Activated CD8-positive, alpha-beta memory T cell treated with anti-CD3 and anti-CD28 coated beads, Interleukin-2, amount 50 U/mL, for 24 hours (primary cell): Measurements from ENCODE around the gene ARRDC2.
"Not testable (repeated sequence)": the region's sequence is repeated elsewhere in the genome, so short reads cannot be mapped to it uniquely, and the experiment has no call there.

Source experiments
- DNase-seq: peaks from one replicate; pipeline ENCODE4 v3.0.0-alpha.2; 2020; ENCODE audit errors: extremely low read depth

Gene ARRDC2

DNA sequence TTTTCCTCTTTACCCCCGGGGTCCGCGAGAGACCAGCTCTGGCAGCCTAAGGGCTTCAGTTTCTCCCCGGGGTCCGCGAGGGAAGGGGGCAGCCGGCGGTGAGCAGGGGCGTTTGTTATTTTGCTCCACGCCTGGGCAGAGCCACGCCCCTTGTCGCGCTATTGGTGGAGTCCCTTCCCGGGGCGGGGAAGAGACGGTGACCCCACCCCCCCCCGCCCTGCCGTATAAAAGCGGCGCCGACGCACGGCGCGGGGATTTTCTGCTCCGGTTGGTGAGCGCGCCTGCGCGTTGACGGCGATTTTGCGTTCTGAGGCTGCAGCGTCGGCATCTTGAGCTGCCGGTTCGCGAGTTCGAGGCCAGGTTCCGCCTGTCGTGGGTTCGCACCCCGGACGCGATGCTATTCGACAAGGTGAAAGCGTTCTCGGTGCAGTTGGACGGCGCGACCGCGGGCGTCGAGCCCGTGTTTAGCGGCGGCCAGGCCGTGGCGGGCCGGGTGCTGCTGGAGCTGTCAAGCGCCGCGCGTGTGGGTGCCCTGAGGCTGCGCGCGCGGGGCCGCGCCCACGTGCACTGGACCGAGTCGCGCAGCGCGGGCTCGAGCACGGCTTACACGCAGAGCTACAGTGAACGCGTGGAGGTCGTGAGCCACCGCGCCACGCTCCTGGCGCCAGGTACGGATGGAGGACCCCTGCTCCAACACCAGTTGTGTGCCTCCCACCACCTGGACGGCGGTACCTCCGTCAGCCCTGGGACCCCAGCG is at the start of gene ARRDC2:
Gene ARRDC2, plus strand, starts transcription at position 254 of the 757 bp plus-strand sequence. Its CDS starts 141 bp downstream, at position 395.
- peak; percentile 64 for DNase-seq

DNA sequence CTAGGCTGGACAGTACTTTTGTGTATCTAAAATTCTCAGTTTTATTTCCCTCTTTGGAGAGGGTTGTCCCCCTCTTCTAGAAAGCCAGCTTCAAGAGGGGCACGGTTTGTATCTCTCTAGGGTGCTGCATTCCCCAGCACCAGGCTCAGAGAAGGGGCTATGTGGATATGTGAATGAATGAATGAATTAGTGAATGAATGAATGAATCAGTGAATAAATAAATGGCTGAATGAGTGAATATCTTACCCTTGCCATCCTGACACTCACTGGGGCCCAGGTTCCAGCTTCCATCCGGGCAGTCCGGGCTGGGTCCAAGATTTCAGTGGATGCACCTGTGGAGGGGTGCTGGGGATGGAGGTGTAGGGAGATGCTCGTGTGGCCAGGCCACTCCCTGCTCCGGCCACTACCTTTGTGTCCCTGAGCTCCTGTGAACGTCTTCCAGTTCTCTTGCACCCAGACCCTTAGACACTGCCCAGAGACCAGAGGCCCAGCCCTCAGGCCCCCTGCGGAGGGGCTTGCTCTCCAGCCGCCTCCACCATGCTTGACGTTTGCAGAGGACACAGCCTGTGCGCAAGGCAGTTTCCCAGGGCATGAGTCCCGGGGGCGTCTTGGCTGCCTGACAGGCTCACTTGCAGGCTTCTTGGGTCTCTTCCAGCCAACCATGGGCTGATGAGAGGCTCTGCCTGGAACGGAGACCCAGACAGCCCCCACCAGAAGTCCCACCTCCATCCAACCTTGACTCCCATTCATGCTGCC is 43.9 kb upstream of the ARRDC2 start:
- DNase-seq = no peak

DNA sequence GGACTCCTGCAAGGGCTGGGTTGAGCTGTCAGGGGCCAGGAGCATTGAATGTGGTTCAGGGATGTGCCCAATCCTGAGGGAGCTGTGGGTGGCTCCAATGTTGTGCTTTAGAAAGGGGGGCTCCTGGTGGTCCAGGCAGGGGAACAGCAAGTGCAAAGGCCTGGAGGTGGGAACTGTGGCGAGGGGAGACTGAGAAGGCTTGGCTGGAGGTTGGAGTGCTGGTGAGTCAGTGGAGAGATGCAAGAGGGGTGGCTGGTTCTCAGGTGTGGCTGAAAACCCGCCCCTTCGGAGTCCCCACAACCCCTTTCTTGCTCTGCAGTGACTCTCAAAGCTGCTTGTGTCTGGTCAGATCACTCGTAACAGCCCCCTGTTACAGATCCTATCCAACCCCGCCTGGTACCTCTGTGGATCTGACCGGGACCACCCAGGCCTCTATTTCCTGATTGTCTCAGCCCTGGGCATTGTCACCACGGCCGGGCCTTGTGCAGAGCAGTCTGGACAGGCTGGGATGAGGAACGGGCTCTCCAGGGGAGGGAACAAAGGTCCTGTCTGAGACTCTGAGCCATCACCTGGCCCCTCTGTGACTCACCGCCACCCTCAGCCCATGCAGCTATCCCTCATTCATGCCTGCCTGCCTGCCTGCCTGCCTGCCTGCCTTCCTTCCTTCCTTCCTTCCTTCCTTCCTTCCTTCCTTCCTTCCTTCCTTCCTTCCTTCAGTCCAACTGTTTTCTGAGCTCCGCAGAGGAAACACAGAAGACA is 42.4 kb upstream of the ARRDC2 start:
- DNase-seq = no peak

DNA sequence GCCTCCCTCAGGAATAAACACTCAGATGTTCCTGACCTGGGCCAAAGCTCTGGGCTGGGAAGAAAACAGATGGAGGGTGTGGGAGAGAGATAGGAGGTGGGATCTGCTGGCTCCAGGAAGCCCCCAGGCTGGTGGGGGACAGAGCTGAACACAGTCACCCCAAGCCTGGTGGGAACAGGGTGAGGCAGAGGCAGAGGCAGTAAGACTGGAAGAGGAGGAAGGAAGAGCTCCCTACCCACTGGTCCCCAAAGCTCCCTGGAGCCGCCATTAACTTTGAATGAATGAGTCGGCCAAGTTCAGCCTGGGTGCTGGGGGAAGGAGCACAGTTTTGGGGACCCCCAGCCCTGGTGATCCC is 41.9 kb upstream of the ARRDC2 start:
- no peak for DNase-seq

DNA sequence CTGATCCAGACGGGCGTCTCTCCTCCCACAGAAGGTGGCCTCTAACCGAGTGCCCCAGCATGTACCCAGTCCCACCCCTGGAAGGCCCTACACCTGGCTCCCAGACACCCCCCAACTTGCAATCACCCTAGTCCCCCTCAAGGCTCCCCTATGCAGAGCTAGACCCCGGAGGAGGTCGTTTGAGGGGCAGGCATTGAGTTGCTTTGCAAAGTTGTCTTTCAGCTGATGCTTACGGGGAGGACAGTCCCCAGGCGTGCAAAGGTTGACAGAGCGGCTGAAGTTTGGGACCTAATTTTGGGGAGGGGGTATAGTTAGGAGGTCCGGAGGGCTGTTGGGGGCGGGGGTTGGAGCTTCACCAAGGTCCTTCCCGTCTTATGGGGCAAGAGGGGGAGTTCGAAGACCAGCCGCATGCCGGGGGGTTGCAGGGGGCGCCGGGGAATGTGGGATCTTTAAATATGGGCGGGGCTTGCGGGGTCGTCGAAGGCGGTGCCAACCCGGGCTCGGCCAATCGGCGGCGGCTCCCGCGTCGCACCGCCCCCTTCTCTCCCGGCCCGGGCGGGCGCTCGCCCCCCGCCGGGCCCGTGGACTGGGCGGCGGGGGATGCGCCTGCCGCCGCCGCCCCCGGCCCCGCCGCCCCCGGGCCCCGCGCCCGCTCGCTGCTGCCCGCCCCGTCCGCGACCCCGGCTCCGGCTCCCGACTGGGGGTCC is 41.3 kb upstream of the ARRDC2 start, which contains the start of gene KCNN1:
Gene KCNN1, plus strand, starts transcription at position 558 of the 707 bp plus-strand sequence. CDS start 6,782 bp downstream, outside the sequence.
- no peak for DNase-seq

DNA sequence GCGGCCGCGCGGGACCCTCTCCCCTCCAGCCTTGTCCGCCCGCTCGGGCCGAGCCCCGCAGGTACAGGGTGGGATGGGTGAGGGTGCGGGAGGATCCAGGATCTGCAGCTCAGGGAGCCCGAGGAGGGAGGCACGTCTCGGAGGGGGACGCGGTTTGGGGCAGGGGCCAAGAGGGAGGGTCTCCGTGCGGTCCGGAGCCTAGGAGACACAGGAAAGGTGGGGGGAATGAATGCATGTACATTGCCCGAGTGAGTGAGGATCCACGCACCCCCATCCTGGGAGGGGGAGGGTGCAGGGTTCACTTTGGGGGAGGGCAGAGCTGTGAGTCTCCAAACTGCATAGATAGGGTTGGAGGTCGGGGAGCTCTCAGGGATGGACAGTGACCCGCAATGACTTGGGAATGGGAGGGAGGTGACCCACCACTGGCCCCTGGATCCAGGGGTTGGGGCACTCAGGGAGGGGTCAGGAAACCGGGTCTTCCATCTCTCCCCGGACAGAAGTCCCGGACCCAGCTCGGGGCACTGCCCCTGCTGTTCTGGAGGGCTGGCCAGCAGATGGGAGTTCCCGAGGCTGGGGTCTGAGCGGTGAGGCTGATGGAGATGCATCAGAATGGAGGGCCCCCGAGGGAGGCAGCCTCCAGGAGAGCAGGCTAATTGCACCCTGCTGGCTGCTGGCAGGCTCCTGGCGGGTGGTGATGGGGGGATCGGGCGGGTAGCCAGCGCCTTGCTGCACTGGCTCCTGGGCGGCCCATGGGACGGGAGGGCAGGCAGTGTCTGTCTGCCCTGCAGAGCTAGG is 40.5 kb upstream of the ARRDC2 start:
- no peak for DNase-seq

DNA sequence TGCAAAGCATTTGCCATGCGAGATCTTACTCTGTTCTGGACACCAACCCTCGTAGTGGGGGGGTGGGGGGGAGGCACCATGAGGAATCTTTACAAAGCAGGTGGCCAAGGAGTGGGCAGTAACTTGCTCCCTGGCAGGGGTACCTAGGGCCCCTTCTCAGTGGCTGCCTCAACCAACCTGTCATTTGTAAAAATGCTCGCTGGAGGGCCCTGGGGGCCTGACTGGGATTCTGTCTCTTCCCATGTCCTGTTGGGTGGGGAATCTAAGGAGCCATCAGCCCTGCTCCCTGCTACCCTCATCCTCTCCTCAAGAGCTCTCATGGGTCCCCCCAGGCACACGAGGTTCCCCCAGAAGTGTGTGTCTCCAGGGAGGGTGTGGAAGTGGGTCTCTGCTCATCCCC is 39.6 kb upstream of the ARRDC2 start:
- DNase-seq = no peak

DNA sequence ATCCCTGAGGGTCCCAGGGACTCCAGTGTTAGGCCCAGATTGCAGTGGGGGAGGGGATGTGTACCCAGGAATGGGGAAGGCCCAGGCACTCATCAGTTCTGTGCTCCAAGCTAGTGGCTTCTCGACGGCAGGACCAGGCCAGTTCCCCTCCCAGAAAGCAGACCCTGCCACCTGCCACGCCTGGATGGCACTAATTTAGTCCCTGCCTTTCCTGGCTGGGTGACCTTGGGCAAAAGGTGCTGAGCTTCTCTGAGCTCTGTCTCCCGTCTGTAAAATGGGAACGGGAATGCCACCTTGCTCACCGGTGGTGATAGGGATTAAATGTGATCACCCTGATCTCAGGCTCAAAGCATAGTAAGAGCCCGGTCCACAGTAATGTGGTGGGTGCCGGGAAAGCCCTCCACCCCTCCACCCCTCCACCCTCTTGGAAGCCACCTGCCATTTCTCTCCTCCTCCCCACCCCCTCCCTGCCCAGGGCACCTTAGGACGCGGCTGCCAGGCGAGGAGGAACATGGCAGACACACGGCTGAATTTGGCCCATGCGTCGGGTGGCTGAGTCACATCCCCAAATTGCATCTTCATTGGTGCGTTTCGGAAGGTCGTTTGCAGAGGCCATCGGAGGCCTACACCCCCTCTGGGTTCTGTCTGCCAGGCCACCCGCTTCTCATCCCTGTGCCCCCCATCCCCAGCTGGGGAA is 38.7 kb upstream of the ARRDC2 start:
- no peak for DNase-seq

DNA sequence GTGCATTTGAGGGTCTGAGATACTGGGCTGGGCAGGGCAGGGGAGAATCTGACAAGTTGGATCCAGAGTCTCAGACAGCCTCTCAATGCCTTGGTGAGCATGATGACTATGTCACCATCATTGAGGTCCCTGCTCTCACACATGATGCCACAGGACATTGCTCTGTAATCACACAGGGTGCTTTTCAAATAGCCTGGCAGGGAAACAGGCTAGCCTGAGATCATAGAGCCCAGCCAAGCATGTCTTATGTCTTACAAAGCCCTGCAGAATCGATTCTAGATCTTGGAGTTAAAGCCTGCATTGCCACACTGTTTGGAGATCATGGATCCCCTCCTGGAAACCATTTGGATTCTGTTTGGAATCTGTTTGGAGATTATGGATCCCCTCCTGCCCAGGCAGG is 35.7 kb upstream of the ARRDC2 start:
- no peak for DNase-seq

DNA sequence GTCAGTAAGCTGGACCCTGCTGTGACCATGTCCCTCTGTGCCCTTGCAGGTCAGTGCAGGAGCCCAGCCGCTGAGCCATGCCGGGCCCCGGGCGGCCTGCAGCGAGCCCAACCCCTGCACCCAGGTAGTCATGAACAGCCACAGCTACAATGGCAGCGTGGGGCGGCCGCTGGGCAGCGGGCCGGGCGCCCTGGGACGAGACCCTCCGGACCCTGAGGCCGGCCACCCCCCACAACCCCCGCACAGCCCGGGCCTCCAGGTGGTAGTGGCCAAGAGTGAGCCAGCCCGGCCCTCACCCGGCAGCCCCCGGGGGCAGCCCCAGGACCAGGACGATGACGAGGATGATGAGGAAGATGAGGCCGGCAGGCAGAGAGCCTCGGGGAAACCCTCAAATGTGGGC is 34.2 kb upstream of the ARRDC2 start:
- DNase-seq = no peak

DNA sequence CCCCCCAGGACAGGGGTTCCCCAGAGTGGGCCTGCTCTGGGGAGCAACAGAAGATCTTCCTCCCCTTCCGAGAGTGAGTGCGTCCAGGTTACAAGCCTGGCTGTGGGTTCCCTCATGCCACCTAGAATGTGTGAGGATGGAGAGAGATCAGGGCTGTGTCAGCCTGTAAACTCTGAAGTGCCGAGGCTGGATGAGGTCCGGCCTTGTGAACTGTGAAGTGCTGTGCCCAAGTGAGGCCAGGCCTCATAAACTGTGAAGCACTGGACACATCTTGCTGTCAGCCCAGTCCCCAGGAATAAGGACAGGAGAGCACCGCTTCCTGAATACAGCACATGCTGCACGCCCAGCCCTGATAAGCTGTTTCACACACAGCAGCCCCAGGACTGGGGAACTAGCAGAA is 33.4 kb upstream of the ARRDC2 start:
- DNase-seq = no peak

DNA sequence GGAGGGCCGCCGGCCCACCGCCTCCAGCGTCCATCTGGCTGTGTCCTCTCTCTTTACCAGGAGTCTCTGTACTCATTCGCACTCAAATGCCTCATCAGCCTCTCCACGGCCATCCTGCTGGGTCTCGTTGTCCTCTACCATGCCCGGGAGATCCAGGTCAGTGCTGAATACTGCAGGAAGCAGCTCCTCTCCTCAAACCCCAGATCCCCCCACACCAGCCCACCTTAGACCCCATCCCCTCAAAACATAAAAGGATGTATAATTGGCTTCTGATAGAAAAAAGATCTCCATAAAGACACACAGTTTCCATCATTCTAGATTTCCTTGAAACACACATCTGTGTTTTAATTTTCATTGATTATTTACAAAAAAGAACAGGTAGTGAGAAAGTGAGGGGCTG is 32.9 kb upstream of the ARRDC2 start:
- no peak for DNase-seq

DNA sequence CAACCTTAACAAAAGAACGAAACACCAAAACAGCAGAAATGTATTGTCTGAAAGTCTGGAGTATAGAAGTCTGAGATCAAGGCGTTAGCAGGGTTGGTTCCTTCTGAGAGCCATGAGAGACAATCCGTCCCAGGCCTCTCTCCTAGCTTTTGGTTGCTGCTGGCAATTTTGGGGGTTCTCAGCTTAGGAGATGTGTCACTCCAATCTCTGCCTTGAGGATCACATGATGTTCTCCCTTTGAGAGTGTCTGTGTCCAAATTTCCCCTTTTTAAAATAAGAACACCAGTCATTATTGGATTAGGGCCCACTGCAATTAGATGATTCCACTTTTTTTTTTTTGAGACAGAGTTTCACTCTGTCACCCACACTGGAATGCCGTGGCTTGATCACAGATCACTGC is 30.9 kb upstream of the ARRDC2 start:
- no peak for DNase-seq

DNA sequence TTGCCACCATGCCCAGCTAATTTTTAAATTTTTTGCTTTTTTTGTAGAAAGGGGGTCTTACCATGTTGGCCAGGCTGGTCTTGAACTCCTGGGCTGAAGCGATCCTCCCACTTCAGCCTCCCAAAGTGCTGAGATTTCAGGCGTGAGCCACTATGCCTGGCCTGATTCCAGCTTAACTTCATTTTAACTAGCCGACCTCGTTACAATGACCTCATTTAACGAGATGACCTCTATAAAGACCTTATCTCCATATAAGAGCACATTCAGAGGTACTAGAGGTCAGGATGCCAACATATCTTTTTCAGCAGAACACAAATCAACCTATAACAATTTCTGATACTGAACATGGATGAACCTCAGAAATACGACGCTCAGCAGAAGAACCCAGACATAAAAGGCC is 30.5 kb upstream of the ARRDC2 start:
- DNase-seq = no peak

DNA sequence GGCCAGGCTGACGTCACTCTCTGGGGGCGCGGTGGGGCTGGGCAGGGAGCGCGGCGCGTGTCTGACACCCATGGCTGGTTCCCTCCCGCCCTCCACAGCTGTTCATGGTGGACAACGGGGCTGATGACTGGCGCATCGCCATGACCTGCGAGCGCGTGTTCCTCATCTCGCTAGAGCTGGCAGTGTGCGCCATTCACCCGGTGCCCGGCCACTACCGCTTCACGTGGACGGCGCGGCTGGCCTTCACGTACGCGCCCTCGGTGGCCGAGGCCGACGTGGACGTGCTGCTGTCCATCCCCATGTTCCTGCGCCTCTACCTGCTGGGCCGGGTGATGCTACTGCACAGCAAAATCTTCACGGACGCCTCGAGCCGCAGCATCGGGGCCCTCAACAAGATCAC is 26.4 kb upstream of the ARRDC2 start:
- DNase-seq = no peak

DNA sequence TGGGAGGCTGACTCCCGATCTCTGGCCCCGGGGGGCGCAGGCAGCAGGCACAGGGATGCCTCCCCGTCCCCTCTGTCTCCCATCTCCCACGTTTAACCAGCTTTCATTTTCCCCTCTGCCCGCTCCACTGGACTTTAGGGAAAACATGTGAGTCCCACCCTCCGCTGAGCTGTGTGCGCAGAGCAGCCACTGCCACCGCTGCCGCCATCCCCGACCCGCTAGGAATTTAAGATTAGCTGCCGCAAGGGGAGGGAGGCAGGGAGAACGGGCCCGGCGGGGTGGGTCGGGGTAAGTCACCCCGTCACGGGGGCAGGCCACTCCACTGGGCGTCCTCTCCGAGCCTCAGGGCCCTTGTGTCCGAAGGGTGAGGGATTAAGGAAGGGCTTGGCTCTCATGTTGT is 25.5 kb upstream of the ARRDC2 start:
- DNase-seq = no peak

DNA sequence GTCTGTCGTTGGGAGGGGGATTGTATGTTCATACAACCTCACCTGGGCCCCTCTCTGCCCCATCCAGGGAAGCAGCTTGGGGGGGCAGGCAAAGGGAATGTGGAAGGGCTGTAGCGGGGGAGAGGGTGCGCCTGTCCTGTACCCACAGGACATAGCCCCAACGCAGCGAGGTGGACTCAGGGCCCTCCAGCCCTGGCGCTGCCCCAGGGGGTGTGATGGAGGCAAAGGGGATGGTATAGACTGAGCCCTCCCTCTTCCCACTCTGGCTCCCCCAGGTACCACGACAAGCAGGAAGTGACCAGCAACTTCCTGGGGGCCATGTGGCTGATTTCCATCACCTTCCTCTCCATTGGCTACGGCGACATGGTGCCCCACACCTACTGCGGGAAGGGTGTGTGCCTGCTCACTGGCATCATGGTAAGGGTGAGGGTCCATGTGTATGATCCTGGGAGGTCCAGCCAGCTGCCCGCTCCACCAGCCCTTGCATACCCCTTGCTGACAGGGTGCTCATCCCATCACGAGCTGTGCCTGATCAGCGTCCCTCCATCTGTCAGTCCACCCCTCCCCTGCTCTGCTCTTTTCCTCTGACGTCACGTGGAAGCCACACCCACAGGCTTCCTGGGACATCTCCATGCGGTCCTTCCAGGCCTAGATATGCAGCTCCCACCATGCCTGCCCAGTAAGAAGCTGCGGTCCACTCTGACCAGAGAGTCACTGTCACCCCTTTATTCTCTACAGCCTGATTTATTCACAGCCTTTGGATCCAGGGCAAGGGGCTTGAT is 22.7 kb upstream of the ARRDC2 start:
- no peak for DNase-seq

DNA sequence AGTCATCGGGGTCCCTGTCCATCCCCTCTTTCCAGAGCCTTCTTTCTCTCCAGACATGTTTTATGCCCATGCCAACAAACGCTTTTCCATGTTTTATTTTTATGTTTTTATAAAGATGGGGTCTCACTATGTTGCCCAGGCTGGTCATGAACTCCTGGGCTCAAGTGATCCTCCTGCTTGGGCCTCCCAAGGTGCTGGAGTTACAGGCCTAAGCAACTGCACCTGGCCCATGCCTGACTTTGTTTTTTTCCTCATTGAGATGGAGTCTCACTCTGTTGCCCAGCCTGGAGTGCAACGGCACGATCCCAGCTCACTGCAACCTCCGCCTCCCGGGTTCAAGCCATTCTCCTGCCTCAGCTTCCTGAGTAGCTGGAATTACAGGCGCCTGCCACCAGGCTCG is 21.4 kb upstream of the ARRDC2 start:
- not testable (repeated sequence) for DNase-seq

DNA sequence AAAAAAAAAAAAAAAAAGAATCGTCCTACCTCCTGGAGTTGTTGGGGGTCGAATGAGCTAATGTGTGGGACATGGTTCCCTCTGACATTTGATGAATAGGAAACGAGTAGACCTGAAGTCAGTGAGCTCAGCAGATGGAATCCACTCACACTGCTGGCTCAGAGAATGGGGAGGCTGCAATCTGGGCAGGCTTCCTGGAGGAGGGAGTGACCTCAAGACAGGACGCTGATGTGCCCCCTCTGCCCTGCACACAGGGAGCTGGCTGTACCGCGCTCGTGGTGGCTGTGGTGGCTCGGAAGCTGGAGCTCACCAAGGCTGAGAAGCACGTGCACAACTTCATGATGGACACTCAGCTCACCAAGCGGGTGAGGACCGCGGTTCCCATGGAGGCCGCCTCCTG is 19.8 kb upstream of the ARRDC2 start:
- no peak for DNase-seq
